ENCODE data around the gene LCT.

LCT gene

GRCh38 chr2:135829378-135830135 lies 7.4 kb downstream of the LCT start:
- TF ChIP-seq, protein P1, sequence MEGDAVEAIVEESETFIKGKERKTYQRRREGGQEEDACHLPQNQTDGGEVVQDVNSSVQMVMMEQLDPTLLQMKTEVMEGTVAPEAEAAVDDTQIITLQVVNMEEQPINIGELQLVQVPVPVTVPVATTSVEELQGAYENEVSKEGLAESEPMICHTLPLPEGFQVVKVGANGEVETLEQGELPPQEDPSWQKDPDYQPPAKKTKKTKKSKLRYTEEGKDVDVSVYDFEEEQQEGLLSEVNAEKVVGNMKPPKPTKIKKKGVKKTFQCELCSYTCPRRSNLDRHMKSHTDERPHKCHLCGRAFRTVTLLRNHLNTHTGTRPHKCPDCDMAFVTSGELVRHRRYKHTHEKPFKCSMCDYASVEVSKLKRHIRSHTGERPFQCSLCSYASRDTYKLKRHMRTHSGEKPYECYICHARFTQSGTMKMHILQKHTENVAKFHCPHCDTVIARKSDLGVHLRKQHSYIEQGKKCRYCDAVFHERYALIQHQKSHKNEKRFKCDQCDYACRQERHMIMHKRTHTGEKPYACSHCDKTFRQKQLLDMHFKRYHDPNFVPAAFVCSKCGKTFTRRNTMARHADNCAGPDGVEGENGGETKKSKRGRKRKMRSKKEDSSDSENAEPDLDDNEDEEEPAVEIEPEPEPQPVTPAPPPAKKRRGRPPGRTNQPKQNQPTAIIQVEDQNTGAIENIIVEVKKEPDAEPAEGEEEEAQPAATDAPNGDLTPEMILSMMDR (IDR thresholded peaks at IDR 0.05; ENCODE audit: insufficient read depth, low read length, poor library complexity, severe bottlenecking), result no peak
- Histone ChIP-seq H3K36me3 (ENCODE audit: control insufficient read depth, insufficient read depth, low read length) (no peaks in the 10 kb centered on the region; the same call in 1 of the 2 replicates), H3K27me3 (replicated peaks; ENCODE audit: control insufficient read depth, insufficient read depth, low read length) (no peaks in the 10 kb centered on the region), H3K4me3 (replicated peaks; ENCODE audit: low read depth, low read length) (no peak overlapping the region)
- no peak for DNase-seq (ENCODE audit: extremely low read depth, insufficient read length)

DNA sequence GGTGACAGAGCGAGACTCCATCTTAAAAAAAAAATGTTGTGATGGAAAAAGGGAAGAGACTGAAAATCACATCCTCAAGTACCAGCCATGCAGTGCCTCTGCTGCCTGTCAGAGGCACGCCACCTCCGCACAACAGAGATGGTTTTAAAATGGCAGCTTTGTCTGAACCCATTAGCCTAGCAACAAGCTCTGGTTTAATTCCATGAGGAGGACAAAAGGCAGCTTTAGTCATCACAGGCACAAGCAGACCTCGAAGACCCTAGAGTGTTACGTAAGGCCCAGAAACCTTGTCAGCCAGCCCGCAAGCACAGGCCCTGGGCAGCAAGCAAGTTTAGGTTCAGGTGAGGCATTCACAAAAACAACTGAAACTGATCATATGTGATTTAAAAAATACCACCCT lies 10.4 kb downstream of the LCT start:
- no peak for DNase-seq (ENCODE audit: extremely low read depth, insufficient read length)
- Histone ChIP-seq H3K4me3 (replicated peaks; ENCODE audit: low read depth, low read length) (no peak overlapping the region), H3K36me3 (ENCODE audit: control insufficient read depth, insufficient read depth, low read length) (no peaks in the 10 kb centered on the region; the same call in 1 of the 2 replicates), H3K27me3 (replicated peaks; ENCODE audit: control insufficient read depth, insufficient read depth, low read length) (no peaks in the 10 kb centered on the region)
- TF ChIP-seq, protein P1 (IDR thresholded peaks at IDR 0.05; ENCODE audit: insufficient read depth, low read length, poor library complexity, severe bottlenecking), result no peak

GRCh38 chr2:135825550-135826176 lies 11.3 kb downstream of the LCT start:
- TF ChIP-seq, protein P1 (IDR thresholded peaks at IDR 0.05; ENCODE audit: insufficient read depth, low read length, poor library complexity, severe bottlenecking), result no peak
- DNase-seq (ENCODE audit: extremely low read depth, insufficient read length), result no peak
- Histone ChIP-seq H3K36me3 (ENCODE audit: control insufficient read depth, insufficient read depth, low read length) (no peaks in the 10 kb centered on the region), H3K4me3 (replicated peaks; ENCODE audit: low read depth, low read length) (no peak overlapping the region), H3K27me3 (replicated peaks; ENCODE audit: control insufficient read depth, insufficient read depth, low read length) (no peaks in the 10 kb centered on the region)

DNA sequence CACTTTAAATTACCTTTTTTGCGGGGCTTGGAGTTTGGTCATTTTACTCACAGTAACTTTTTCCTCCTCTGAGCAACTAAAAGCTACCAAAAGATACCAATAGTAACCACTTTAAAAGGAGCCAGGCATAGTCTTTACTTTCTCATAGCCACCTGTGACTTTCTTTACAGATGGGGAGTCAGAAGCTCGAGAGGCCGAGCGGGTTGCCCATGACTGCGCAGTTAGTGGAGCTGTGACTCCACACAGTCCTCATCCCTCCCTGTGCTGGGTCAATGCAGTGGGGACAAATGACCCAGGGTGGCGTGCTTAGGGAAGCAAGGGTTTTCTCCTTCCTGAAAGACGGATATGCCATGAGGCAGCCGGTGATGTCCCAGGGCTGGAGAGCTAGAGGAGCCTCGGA lies 11.9 kb downstream of the LCT start:
- TF ChIP-seq, protein P1 (IDR thresholded peaks at IDR 0.05; ENCODE audit: insufficient read depth, low read length, poor library complexity, severe bottlenecking), result no peak
- Histone ChIP-seq H3K27me3 (replicated peaks; ENCODE audit: control insufficient read depth, insufficient read depth, low read length) (no peaks in the 10 kb centered on the region), H3K4me3 (replicated peaks; ENCODE audit: low read depth, low read length) (no peak overlapping the region), H3K36me3 (ENCODE audit: control insufficient read depth, insufficient read depth, low read length) (no peaks in the 10 kb centered on the region)
- no peak for DNase-seq (ENCODE audit: extremely low read depth, insufficient read length)

- TF ChIP-seq, protein P1 (IDR thresholded peaks at IDR 0.05; ENCODE audit: insufficient read depth, low read length, poor library complexity, severe bottlenecking), result no peak
- Histone ChIP-seq H3K36me3 (ENCODE audit: control insufficient read depth, insufficient read depth, low read length) (no peaks in the 10 kb centered on the region), H3K4me3 (replicated peaks; ENCODE audit: low read depth, low read length) (no peak overlapping the region), H3K27me3 (replicated peaks; ENCODE audit: control insufficient read depth, insufficient read depth, low read length) (no peaks in the 10 kb centered on the region)
- DNase-seq (ENCODE audit: extremely low read depth, insufficient read length), result no peak
These were observed 14.1 kb downstream of the LCT start for GRCh38 chr2:135822855-135823254.

Data from GM06990 (cell line).